HCT116 (cell line): Measurements from ENCODE around the gene C1QTNF2. TPM values are rescaled to one million over a fixed set of nuclear protein-coding genes. Genes with fewer than 3 reads are reported as not detected.

Experiments
- ATAC-seq: fragments of 200-7000 bp; cut with Tn5 transposase; 2 replicates; pipeline ENCODE4 v1.9.1; 2020; ENCODE audit warnings: mild to moderate bottlenecking, moderate library complexity
- BruUV-seq: library from RNA; stranded (reverse); fragments of 400-500 nt; replicated peaks from 2 replicates; lab custom pipeline; 2021; lab: Mats Ljungman, UMichigan
- CTCF ChIA-PET: fragments of 300-600 bp; sonication (Branson Sonifier 250); formaldehyde crosslinking; loops from one replicate; lab custom pipeline; 2021; ENCODE audit warnings: antibody characterized with exemption; lab: Charles Lee
- POLR2A ChIA-PET: fragments of 300-600, 350-600 bp; sonication (Branson Sonifier 250); formaldehyde crosslinking; loops from one replicate; lab custom pipeline; 2021; ENCODE audit warnings: antibody characterized with exemption; lab: Charles Lee
- RAD21 ChIA-PET, 2 experiments: fragments of 300-600 bp; sonication (Branson Sonifier 250); formaldehyde crosslinking; loops; one replicate each; lab custom pipeline; 2023; ENCODE audit warnings: low total read pairs in 2 of 2; ENCODE audit not compliant: uncharacterized antibody in 2 of 2, unreplicated experiment in 2 of 2, low non-redundant PET in 1 of 2; lab: Charles Lee
- DNase-seq: peaks from one replicate; pipeline ENCODE4 v3.0.0-alpha.2; 2010; ENCODE audit warnings: low read depth, low spot score
- H2AFZ ChIP-seq: fragments of 200-600 bp; shearing (Covaris generic), sonication (generic); 2 replicates; pipeline ENCODE4 v1.6.1; 2017; ENCODE audit warnings: low read depth, mixed run types, mixed read lengths, antibody characterized with exemption, low read length; ENCODE audit not compliant: poor library complexity, severe bottlenecking
- H3K27ac ChIP-seq: 2 replicates; pipeline ENCODE4 v1.5.1; 2012; ENCODE audit warnings: low read depth, low read length
- H3K27me3 ChIP-seq: fragments of 200-600 bp; sonication (generic); 2 replicates; pipeline ENCODE4 v1.6.1; 2016; ENCODE audit warnings: mixed run types, low read length, mixed read lengths; ENCODE audit not compliant: insufficient read depth
- H3K36me3 ChIP-seq, 2 experiments: fragments of 200-500 bp in 1 of 2; fragments of 200-600 bp in 1 of 2; sonication (Bioruptor generic) in 1 of 2; sonication (generic) in 1 of 2; 2 replicates each; pipeline versions ENCODE4 v1.5.1 to v1.6.1; 2014 to 2016; ENCODE audit warnings: low read length in 2 of 2, inconsistent platforms in 1 of 2, mixed read lengths in 1 of 2, mixed run types in 1 of 2; ENCODE audit not compliant: insufficient read depth in 2 of 2, control insufficient read depth in 1 of 2
- H3K4me1 ChIP-seq, 2 experiments: fragments of 200-600 bp in 1 of 2; sonication (generic) in 1 of 2; 2 replicates each; pipeline versions ENCODE4 v1.5.1 to v1.6.1; 2012 to 2017; ENCODE audit warnings: low read length in 2 of 2, inconsistent platforms in 1 of 2, mild to moderate bottlenecking in 1 of 2, mixed read lengths in 1 of 2, mixed run types in 1 of 2, moderate library complexity in 1 of 2; ENCODE audit not compliant: insufficient read depth in 2 of 2, control insufficient read depth in 1 of 2
- H3K4me2 ChIP-seq: fragments of 200-600 bp; sonication (generic); 2 replicates; pipeline ENCODE4 v1.6.1; 2017; ENCODE audit warnings: mixed run types, low read length, mixed read lengths
- H3K4me3 ChIP-seq, 2 experiments: fragments of 200-600 bp in 1 of 2; sonication (generic) in 1 of 2; replicated peaks in 1 of 2; 2 replicates each; pipeline ENCODE4 v1.5.1; 2011 to 2016; ENCODE audit warnings: low read length in 2 of 2, control low read depth in 1 of 2, low read depth in 1 of 2, mild to moderate bottlenecking in 1 of 2, mixed read lengths in 1 of 2, mixed run types in 1 of 2
- H3K79me2 ChIP-seq: fragments of 200-600 bp; sonication (generic); 2 replicates; pipeline ENCODE4 v1.6.1; 2017; ENCODE audit warnings: mild to moderate bottlenecking, mixed run types, low read length, moderate library complexity, mixed read lengths; ENCODE audit not compliant: insufficient read depth
- H3K9ac ChIP-seq: fragments of 200-600 bp; sonication (generic); 2 replicates; pipeline ENCODE4 v1.6.1; 2016; ENCODE audit warnings: low read length, mixed read lengths
- H3K9me2 ChIP-seq: fragments of 200-600 bp; sonication (generic), shearing (Covaris generic); 2 replicates; pipeline ENCODE4 v1.6.1; 2017; ENCODE audit warnings: mixed run types, mild to moderate bottlenecking, moderate library complexity; ENCODE audit not compliant: insufficient read depth
- H3K9me3 ChIP-seq, 2 experiments: fragments of 200-500 bp in 1 of 2; fragments of 200-600 bp in 1 of 2; sonication (Bioruptor generic) in 1 of 2; sonication (generic) in 1 of 2; 2 replicates each; pipeline ENCODE4 v1.6.1; 2014 to 2017; ENCODE audit warnings: low read length in 2 of 2, mixed read lengths in 2 of 2, inconsistent platforms in 1 of 2, low read depth in 1 of 2, mild to moderate bottlenecking in 1 of 2, mixed run types in 1 of 2, moderate library complexity in 1 of 2; ENCODE audit not compliant: control insufficient read depth in 1 of 2, insufficient read depth in 1 of 2
- H4K20me1 ChIP-seq: fragments of 200-600 bp; sonication (generic), shearing (Covaris generic); 2 replicates; pipeline ENCODE4 v1.6.1; 2017; ENCODE audit warnings: mixed run types, mild to moderate bottlenecking, moderate library complexity; ENCODE audit not compliant: insufficient read depth
- CBX3 ChIP-seq: IDR thresholded peaks from 2 replicates; pipeline ENCODE4 v1.6.1; 2012; ENCODE audit warnings: low read depth
- CEBPB ChIP-seq: IDR thresholded peaks from 2 replicates; pipeline ENCODE4 v1.6.1; 2012; ENCODE audit warnings: low read depth
- EGR1 ChIP-seq: IDR thresholded peaks from 2 replicates; pipeline ENCODE4 v1.6.1; 2012; ENCODE audit warnings: low read depth
- ELF1 ChIP-seq: IDR thresholded peaks from 2 replicates; pipeline ENCODE4 v1.6.1; 2012; ENCODE audit warnings: low read depth, borderline replicate concordance
- EZH2 ChIP-seq: fragments of 200-600 bp; sonication (generic); IDR thresholded peaks from 2 replicates; pipeline ENCODE4 v1.6.1; 2017; ENCODE audit warnings: antibody characterized with exemption, mixed run types
- FOSL1 ChIP-seq: IDR thresholded peaks from 2 replicates; pipeline ENCODE4 v1.6.1; 2012; ENCODE audit warnings: low read depth
- MAX ChIP-seq: IDR thresholded peaks from 2 replicates; pipeline ENCODE4 v1.6.1; 2012
- POLR2A ChIP-seq: IDR thresholded peaks from 2 replicates; pipeline ENCODE4 v1.7.0; 2011; ENCODE audit warnings: borderline replicate concordance; ENCODE audit not compliant: insufficient read depth, insufficient read length; ENCODE audit errors: extremely low read depth
- RAD21 ChIP-seq: IDR thresholded peaks from 2 replicates; pipeline ENCODE4 v1.6.1; 2012; ENCODE audit warnings: low read depth, mild to moderate bottlenecking
- YY1 ChIP-seq: IDR thresholded peaks from 2 replicates; pipeline ENCODE4 v1.6.1; 2011; ENCODE audit warnings: low read length, low read depth, moderate library complexity, mild to moderate bottlenecking; ENCODE audit not compliant: insufficient replicate concordance; ENCODE audit errors: extremely low read depth
- ZBTB33 ChIP-seq: IDR thresholded peaks from 2 replicates; pipeline ENCODE4 v1.6.1; 2011; ENCODE audit warnings: mild to moderate bottlenecking, low read length, moderate library complexity; ENCODE audit not compliant: insufficient replicate concordance; ENCODE audit errors: extremely low read depth
- ZFX ChIP-seq: fragments of 450-650 bp; IDR thresholded peaks from 2 replicates; pipeline ENCODE4 v1.6.1; 2017
- ZNF274 ChIP-seq: fragments of 200-500 bp; sonication (Bioruptor generic); IDR thresholded peaks from 2 replicates; pipeline ENCODE4 v1.6.1; 2014; ENCODE audit warnings: mild to moderate bottlenecking, low read depth, low read length, inconsistent platforms
- intact Hi-C: fragments of 100-400 bp; cut with micrococcal nuclease; formaldehyde crosslinking; loops from 2 replicates; pipeline ENCODE4 v1.10.0; 2022
- total RNA-seq: library from RNA; stranded (reverse); gene quantifications from one replicate; pipeline ENCODE4 v1.2.1, GENCODE V29; 2021; ENCODE audit not compliant: unreplicated experiment
- TF ChIP-seq, protein P1 (sequence below): IDR thresholded peaks from 2 replicates; pipeline ENCODE4 v1.6.1; 2012
- TF ChIP-seq, protein P2 (sequence below): IDR thresholded peaks from 2 replicates; pipeline ENCODE4 v1.6.1; 2012; ENCODE audit warnings: low read depth

C1QTNF2 gene
- total RNA-seq, 1 experiment from 2014 or later: 0.15 TPM

DNA sequence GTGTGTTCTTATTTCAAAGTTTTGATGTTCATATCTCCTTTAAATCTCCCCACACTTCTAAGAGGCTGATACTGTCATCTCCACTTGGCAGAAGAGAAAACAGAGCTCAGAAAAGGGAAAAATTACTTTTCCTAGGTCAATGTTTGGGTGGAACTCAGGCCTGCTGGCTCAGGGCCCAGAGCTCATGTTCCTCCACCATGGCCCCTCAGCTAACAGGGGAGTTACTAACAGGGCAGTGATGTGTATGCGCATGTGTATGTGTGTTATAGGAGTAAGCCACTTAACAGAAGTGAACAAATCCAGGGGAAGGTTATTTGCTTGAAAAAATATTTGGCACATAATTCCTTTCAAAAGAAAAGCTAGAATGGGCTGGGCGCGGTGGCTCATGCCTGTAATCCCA lies 2.5 kb downstream of the C1QTNF2 start:
- POLR2A ChIA-PET: no interaction called here
- DNase-seq (no peak), ATAC-seq (no peak)
- Histone ChIP-seq H3K36me3 (no peaks in the 10 kb centered on the region), H4K20me1 (no peaks in the 10 kb centered on the region), H3K9me2 (no peaks in the 10 kb centered on the region), H3K9me3 (no peaks in the 10 kb centered on the region), H3K4me1 (peaks cover 0 to 13% of the 10 kb centered on the region in 2 experiments; a peak in 2 of 4 replicates), H3K27me3 (peaks cover 3% of the 10 kb centered on the region; the same call in 1 of the 2 replicates), H3K4me3 (no peak overlapping the region), H3K27ac (no peak overlapping the region), H2AFZ (no peak overlapping the region), H3K79me2 (no peaks in the 10 kb centered on the region), H3K9ac (no peak overlapping the region), H3K4me2 (no peak overlapping the region)
- RAD21 ChIA-PET: no interaction called here
- TF ChIP-seq POLR2A: no peak
- TF ChIP-seq, protein P1, sequence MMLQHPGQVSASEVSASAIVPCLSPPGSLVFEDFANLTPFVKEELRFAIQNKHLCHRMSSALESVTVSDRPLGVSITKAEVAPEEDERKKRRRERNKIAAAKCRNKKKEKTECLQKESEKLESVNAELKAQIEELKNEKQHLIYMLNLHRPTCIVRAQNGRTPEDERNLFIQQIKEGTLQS: no peak
- TF ChIP-seq YY1: no peak
- no peak for TF ChIP-seq CBX3
- TF ChIP-seq ZFX: no peak
- no peak for TF ChIP-seq FOSL1
- TF ChIP-seq EZH2: no peak
- no peak for TF ChIP-seq CEBPB
- BruUV-seq: no TSS peak
- intact Hi-C loops: no loop called here
- CTCF ChIA-PET: no interaction called here

- no TSS peak for BruUV-seq
- no peak for TF ChIP-seq ZFX
- TF ChIP-seq, protein P1: no peak
- no peak for TF ChIP-seq ELF1
- no peak for TF ChIP-seq FOSL1
- no peak for TF ChIP-seq ZNF274
- no peak for TF ChIP-seq ZBTB33
- no peak for TF ChIP-seq POLR2A
- no peak for TF ChIP-seq EZH2
- TF ChIP-seq, protein P2, sequence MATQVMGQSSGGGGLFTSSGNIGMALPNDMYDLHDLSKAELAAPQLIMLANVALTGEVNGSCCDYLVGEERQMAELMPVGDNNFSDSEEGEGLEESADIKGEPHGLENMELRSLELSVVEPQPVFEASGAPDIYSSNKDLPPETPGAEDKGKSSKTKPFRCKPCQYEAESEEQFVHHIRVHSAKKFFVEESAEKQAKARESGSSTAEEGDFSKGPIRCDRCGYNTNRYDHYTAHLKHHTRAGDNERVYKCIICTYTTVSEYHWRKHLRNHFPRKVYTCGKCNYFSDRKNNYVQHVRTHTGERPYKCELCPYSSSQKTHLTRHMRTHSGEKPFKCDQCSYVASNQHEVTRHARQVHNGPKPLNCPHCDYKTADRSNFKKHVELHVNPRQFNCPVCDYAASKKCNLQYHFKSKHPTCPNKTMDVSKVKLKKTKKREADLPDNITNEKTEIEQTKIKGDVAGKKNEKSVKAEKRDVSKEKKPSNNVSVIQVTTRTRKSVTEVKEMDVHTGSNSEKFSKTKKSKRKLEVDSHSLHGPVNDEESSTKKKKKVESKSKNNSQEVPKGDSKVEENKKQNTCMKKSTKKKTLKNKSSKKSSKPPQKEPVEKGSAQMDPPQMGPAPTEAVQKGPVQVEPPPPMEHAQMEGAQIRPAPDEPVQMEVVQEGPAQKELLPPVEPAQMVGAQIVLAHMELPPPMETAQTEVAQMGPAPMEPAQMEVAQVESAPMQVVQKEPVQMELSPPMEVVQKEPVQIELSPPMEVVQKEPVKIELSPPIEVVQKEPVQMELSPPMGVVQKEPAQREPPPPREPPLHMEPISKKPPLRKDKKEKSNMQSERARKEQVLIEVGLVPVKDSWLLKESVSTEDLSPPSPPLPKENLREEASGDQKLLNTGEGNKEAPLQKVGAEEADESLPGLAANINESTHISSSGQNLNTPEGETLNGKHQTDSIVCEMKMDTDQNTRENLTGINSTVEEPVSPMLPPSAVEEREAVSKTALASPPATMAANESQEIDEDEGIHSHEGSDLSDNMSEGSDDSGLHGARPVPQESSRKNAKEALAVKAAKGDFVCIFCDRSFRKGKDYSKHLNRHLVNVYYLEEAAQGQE: no peak
- TF ChIP-seq EGR1: no peak
- TF ChIP-seq MAX: no peak
- TF ChIP-seq RAD21: no peak
Observed at GRCh38 chr5:160367261-160367660, 3.2 kb downstream of the C1QTNF2 start.

More at GRCh38 chr5:160367261-160367660, 3.2 kb downstream of the C1QTNF2 start:
- Histone ChIP-seq H2AFZ (no peak overlapping the region), H3K9ac (no peak overlapping the region), H3K4me3 (no peak overlapping the region), H3K9me2 (no peaks in the 10 kb centered on the region), H3K27ac (no peak overlapping the region), H3K4me2 (no peak overlapping the region), H3K79me2 (no peaks in the 10 kb centered on the region), H4K20me1 (no peaks in the 10 kb centered on the region), H3K36me3 (no peaks in the 10 kb centered on the region), H3K27me3 (peaks cover under 1% of the 10 kb centered on the region; the same call in 1 of the 2 replicates), H3K4me1 (peaks cover 0 to 13% of the 10 kb centered on the region in 2 experiments; a peak in 2 of 4 replicates), H3K9me3 (no peaks in the 10 kb centered on the region)
- RAD21 ChIA-PET: no interaction called here
- ATAC-seq: no peak
- intact Hi-C loops: no loop called here
- CTCF ChIA-PET: no interaction called here
- POLR2A ChIA-PET: no interaction called here
- no peak for DNase-seq
